SK-N-SH treated with all-trans-retinoic acid at 6 μM for 48 hours (cell line): ENCODE results near the gene ADAMTS6.

ENCODE experiments used
- ATAC-seq: fragments of 200-7000 bp; cut with Tn5 transposase; 3 replicates; pipeline ENCODE4 v1.9.1; 2020; ENCODE audit warnings: mild to moderate bottlenecking, moderate library complexity
- ARNTL ChIP-seq: fragments of 450-650 bp; formaldehyde crosslinking; IDR thresholded peaks from 2 replicates; pipeline ENCODE4 v1.5.0; 2020; ENCODE audit warnings: low read depth, mild to moderate bottlenecking, moderate library complexity, borderline replicate concordance
- BACH2 ChIP-seq: fragments of 250-450 bp; sonication (Bioruptor Pico); IDR thresholded peaks from 2 replicates; pipeline ENCODE4 v1.9.0; 2021; ENCODE audit warnings: mild to moderate bottlenecking, borderline replicate concordance
- CREB5 ChIP-seq: fragments of 250-450 bp; sonication (Bioruptor Pico); IDR thresholded peaks from 2 replicates; pipeline ENCODE4 v1.5.1; 2020; ENCODE audit warnings: low read depth, mild to moderate bottlenecking, moderate library complexity
- CSRNP3 ChIP-seq: fragments of 250-450 bp; sonication (Bioruptor Pico); IDR thresholded peaks from 2 replicates; pipeline ENCODE4 v1.5.1; 2021; ENCODE audit warnings: mild to moderate bottlenecking, moderate library complexity
- ESRRG ChIP-seq: fragments of 250-450 bp; sonication (Bioruptor Pico); IDR thresholded peaks from 2 replicates; pipeline ENCODE4 v1.6.1; 2021; ENCODE audit warnings: mild to moderate bottlenecking
- GLIS3 ChIP-seq: fragments of 250-450 bp; sonication (Bioruptor Pico); IDR thresholded peaks from 2 replicates; pipeline ENCODE4 v1.5.0; 2020; ENCODE audit warnings: mild to moderate bottlenecking, moderate library complexity
- OSR1 ChIP-seq: fragments of 250-450 bp; sonication (Bioruptor Pico); IDR thresholded peaks from 2 replicates; pipeline ENCODE4 v1.8.0; 2022; ENCODE audit warnings: moderate library complexity, mild to moderate bottlenecking, inconsistent platforms
- PATZ1 ChIP-seq: fragments of 250-450 bp; sonication (Bioruptor Pico); IDR thresholded peaks from 2 replicates; pipeline ENCODE4 v1.8.0; 2020; ENCODE audit warnings: mild to moderate bottlenecking, moderate library complexity, borderline replicate concordance
- POU6F1 ChIP-seq: fragments of 250-450 bp; sonication (Bioruptor Pico); IDR thresholded peaks from 2 replicates; pipeline ENCODE4 v1.8.0; 2021; ENCODE audit warnings: low read depth, mild to moderate bottlenecking, moderate library complexity, borderline replicate concordance
- PPARA ChIP-seq: fragments of 250-450 bp; sonication (Bioruptor Pico); IDR thresholded peaks from 2 replicates; pipeline ENCODE4 v1.5.0; 2020; ENCODE audit warnings: mild to moderate bottlenecking, borderline replicate concordance
- RARB ChIP-seq: fragments of 250-450 bp; sonication (Bioruptor Pico); IDR thresholded peaks from 2 replicates; pipeline ENCODE4 v1.8.0; 2021; ENCODE audit warnings: mild to moderate bottlenecking, moderate library complexity
- SNAI2 ChIP-seq: fragments of 250-450 bp; sonication (Bioruptor Pico); IDR thresholded peaks from 2 replicates; pipeline ENCODE4 v1.5.0; 2020; ENCODE audit warnings: mild to moderate bottlenecking, moderate library complexity
- TCF4 ChIP-seq: fragments of 250-450 bp; sonication (Bioruptor Pico); IDR thresholded peaks from 2 replicates; pipeline ENCODE4 v1.8.0; 2021; ENCODE audit warnings: mild to moderate bottlenecking, moderate library complexity, borderline replicate concordance
- TOX ChIP-seq: fragments of 250-450 bp; sonication (Bioruptor Pico); IDR thresholded peaks from 2 replicates; pipeline ENCODE4 v1.8.0; 2021; ENCODE audit warnings: mild to moderate bottlenecking, moderate library complexity, borderline replicate concordance
- TSHZ2 ChIP-seq: fragments of 250-450 bp; sonication (Bioruptor Pico); IDR thresholded peaks from 2 replicates; pipeline ENCODE4 v1.5.0; 2020; ENCODE audit warnings: mild to moderate bottlenecking, moderate library complexity
- ZC3H10 ChIP-seq: fragments of 250-450 bp; sonication (Bioruptor Pico); IDR thresholded peaks from 2 replicates; pipeline ENCODE4 v1.5.1; 2021; ENCODE audit warnings: mild to moderate bottlenecking, moderate library complexity
- ZFP3 ChIP-seq: fragments of 250-450 bp; sonication (Bioruptor Pico); IDR thresholded peaks from 2 replicates; pipeline ENCODE4 v1.5.0; 2020; ENCODE audit warnings: mild to moderate bottlenecking, moderate library complexity
- ZNF565 ChIP-seq: fragments of 450-650 bp; formaldehyde crosslinking; conservative IDR thresholded peaks from 2 replicates; pipeline ENCODE4 v1.5.0; 2020; ENCODE audit warnings: low read depth, mild to moderate bottlenecking, moderate library complexity
- ZNF70 ChIP-seq: fragments of 450-650 bp; formaldehyde crosslinking; IDR thresholded peaks from 2 replicates; pipeline ENCODE4 v1.5.0; 2020; ENCODE audit warnings: mild to moderate bottlenecking, moderate library complexity
- ZNF8 ChIP-seq: fragments of 450-650 bp; formaldehyde crosslinking; IDR thresholded peaks from 2 replicates; pipeline ENCODE4 v1.5.0; 2020; ENCODE audit warnings: mild to moderate bottlenecking, moderate library complexity

ADAMTS6 gene

GRCh38 chr5:65243161-65243560 lies 238.6 kb downstream of the ADAMTS6 start:
- ATAC-seq = no peak
- TF ChIP-seq TOX (CRISPR knock-in tag) (no peak), ZNF70 (CRISPR knock-in tag) (no peak), CREB5 (no peak), SNAI2 (CRISPR knock-in tag) (no peak), OSR1 (no peak), TSHZ2 (no peak), PPARA (CRISPR knock-in tag) (no peak), TCF4 (CRISPR knock-in tag) (no peak), ZNF565 (CRISPR knock-in tag) (no peak), PATZ1 (CRISPR knock-in tag) (no peak), GLIS3 (CRISPR knock-in tag) (no peak), POU6F1 (CRISPR knock-in tag) (no peak), ZFP3 (no peak), BACH2 (CRISPR knock-in tag) (no peak), ZNF8 (CRISPR knock-in tag) (no peak), ESRRG (no peak), ZC3H10 (no peak), RARB (no peak)
- TF ChIP-seq, all 23 proteins: peak for 0

DNA sequence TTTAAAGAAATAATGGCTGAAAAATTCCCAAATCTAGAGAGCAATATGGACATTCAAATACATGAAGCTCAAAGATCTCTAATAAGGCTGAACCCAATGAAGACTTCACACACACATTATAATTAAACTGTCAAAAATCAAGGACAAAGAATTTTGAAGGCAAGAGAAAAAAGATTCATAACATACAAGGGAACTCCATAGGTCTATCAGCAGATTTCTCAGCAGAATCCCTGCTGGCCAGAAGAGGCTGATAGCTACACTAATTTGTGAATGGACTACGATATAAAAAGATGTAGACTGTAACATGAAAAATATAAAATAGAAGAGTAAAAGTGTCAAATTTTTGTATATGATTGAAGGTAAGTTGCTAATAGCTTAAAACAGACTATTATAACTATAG lies 251.9 kb downstream of the ADAMTS6 start:
- no peak for TF ChIP-seq TOX (CRISPR knock-in tag)
- no peak for TF ChIP-seq TSHZ2
- no peak for TF ChIP-seq ZNF70 (CRISPR knock-in tag)
- no peak for TF ChIP-seq BACH2 (CRISPR knock-in tag)
- no peak for TF ChIP-seq TCF4 (CRISPR knock-in tag)
- TF ChIP-seq POU6F1 (CRISPR knock-in tag) = no peak
- no peak for TF ChIP-seq ZC3H10
- no peak for TF ChIP-seq ARNTL
- TF ChIP-seq CSRNP3 (CRISPR knock-in tag) = no peak
- no peak for TF ChIP-seq ZNF565 (CRISPR knock-in tag)
- TF ChIP-seq ZFP3 = no peak
- TF ChIP-seq ESRRG = no peak
- no peak for ATAC-seq
